Measurements from ENCODE around the gene TMEM86A. TPM values are rescaled to one million over a fixed set of nuclear protein-coding genes. Genes with fewer than 3 reads are reported as not detected.

TMEM86A gene
- total RNA-seq, 1 donor from 2014 or later: 6.1 TPM

- no peak for DNase-seq (ENCODE audit: low spot score)
Measured at GRCh38 chr11:18722293-18722637, 23.7 kb downstream of the TMEM86A start.

DNA sequence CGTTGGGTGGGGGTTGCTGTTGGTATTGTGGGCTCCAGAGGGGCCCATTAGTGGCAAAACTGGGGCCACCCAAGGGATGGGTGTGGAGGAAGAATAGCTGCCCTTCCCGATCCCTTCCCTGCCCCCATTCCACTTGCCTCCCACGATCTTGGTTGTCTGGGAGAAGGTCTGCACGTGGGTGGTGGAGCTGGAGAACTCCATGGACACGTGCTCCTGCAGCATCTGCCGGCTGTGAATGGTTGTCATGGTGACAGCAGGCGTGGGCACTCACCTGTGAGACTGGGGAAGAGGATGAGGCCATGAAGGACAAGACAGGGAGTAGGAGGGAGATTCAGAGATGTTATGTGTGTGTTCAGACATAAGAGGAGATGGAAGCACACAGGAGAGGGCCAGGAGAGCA, 25.4 kb downstream of the TMEM86A start:
- DNase-seq (ENCODE audit: low spot score): no peak

GRCh38 chr11:18726040-18726439, 27.5 kb downstream of the TMEM86A start, which contains the start of gene IGSF22:
Gene IGSF22 (minus strand): TSS chr11:18726188. CDS start chr11:18724236, 1,952 bp downstream.
- no peak for DNase-seq (ENCODE audit: low spot score)

DNA sequence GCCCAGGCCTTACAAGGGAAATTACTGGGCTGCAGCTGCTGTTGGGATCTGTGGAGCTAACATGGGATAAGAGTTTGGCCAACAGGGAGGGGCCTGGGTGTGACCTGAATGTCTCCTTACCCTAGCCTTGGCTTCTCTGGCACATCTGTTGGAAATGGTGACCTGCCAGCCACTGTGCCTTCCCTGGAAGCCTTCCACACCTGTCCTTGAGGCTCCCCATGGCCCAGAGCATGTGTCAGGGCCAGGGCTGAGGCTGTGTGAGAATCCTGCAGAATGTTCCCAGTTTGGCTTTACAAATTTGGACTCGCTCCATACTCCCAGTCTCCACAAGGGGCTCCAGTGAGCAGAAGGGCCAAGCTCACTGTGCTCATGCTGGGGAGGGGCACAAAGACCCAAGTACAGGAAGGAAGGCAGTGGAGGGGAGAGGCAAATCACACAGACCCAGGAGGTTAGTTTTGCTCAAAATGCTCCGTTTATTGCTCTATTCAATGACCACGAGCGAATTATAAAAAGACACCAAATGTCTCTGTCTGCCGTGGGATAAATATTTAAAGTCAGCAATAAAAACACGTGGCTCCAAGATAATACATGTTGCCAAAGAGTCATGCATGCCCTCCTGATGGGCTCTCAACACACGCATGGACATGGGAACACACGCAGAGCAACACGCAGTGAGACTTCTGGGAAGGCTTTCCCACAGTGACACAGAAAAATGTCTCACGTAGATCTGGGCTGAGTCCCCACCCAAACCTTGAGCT, 29.1 kb downstream of the TMEM86A start:
- DNase-seq (ENCODE audit: low spot score): no peak

DNA sequence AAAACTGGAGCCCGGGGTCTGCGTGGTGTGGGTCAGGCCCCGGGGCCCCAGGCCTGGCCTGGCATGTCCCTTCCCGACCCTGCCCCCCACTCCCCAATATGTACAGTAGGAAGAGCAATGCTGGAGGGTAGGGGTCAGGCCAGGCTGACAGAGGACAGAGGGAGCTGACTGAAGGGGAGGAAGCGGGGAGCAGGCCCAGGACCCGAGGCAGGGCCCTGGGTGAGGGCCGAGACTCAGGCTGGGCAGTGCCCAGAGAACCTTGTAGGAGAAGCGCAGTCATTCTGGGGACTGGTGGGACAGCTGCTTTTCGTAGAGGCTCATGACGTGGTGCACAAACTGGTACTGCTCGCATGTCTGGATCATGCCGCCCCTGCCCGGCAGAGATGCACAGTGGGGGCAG, 30.1 kb downstream of the TMEM86A start:
- DNase-seq (ENCODE audit: low spot score): no peak

DNA sequence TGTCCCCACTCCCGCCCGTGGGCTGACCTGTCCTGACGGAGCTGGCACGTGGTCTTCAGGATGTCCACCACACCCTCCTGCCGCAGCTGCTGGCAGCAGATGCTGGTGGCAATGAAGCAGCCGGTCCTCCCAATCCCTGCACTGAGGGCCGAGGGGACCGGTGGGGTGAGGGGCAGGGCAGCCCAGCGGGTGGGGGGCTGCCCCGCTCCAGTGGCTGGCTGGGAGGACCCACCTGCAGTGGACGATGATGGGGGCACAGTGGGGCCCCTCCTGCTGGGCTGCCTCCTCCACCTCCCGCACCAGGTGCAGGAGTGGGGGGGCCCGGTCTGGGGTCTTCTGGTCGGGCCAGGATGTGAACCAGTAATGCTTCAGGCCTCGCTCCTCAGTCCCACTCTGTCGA, 30.8 kb downstream of the TMEM86A start:
- DNase-seq (ENCODE audit: low spot score): no peak

DNA sequence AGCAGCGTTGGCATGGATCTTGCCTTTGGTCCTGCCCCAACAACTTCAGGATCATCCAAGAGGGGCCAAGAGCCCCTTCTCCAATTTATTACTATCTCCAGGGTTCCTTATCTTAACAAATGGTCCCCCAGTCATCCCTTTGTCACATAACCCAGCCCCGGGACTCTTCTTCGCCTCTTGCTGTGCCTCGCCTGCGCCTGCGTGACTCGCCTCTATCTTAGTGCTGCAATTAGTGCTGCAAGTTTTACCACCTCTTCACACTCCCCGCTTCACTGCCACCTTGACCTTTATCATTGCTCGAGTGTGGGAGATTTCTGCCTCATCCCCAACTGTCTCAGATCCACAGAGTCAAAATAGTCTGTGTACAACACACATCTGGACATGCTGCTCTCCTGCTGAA, 31.4 kb downstream of the TMEM86A start:
- DNase-seq (ENCODE audit: low spot score): no peak

DNA sequence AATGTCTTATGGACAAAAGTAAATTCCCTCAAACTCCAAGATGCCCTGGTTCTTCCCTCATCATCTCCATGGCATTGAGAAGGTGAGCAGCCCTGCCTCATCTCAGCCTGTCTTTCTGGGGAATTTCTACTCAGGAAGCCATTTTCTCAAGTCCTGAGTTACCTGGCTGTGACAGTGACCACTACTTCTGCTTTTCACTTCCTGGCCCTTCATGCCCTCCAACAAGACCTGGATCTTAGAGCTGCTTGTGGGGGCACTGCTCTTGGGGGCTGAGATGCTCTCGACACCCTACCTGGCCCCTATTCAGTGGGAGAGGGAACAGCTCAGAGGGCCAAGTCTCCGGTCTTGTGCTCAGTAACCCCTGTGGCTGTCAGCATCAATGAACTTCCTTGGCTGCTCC, 32.9 kb downstream of the TMEM86A start:
- no peak for DNase-seq (ENCODE audit: low spot score)

DNA sequence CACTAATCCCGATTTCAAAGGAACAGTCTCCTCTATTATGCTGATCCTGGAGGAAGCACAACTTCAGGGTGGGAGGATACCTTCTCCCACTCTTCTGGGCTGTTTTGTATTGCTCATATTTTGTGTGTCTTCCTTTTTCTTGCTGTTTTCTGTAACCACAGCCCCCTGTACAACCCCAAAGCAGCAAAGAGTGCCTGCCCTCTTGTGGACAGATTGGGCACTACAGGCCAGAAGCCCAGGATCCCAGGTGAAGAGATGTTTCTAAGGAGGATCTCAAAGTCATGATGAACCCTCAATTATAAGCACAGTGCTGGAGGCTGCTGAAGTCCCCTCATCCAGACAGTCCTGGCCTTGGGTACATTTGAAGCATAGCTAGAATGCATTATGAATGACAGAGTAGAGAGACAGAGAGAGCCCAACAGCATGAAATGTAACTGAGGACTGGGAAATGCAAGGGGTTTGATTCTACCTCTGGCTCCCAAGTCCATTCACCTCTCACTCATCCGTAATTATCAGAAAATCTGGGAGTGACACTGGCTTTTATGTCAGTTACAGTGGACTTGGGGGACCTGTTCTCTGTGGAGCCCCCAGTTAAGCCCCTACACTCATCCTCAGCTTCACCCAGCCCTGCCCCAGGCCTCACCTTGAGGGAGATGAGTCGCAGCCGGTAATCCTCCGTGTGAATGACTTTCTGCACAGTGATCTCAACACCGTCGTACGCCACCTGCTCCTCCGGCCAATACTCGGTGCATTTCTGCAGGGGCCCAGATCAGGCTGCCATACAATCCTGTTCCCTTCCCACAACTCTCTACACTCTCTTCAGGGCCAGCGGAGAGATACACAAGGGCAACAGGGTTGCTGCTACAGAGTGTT, 33.6 kb downstream of the TMEM86A start:
- DNase-seq (ENCODE audit: low spot score): no peak

GRCh38 chr11:18733202-18733601, 34.6 kb downstream of the TMEM86A start:
- DNase-seq (ENCODE audit: low spot score): no peak

DNA sequence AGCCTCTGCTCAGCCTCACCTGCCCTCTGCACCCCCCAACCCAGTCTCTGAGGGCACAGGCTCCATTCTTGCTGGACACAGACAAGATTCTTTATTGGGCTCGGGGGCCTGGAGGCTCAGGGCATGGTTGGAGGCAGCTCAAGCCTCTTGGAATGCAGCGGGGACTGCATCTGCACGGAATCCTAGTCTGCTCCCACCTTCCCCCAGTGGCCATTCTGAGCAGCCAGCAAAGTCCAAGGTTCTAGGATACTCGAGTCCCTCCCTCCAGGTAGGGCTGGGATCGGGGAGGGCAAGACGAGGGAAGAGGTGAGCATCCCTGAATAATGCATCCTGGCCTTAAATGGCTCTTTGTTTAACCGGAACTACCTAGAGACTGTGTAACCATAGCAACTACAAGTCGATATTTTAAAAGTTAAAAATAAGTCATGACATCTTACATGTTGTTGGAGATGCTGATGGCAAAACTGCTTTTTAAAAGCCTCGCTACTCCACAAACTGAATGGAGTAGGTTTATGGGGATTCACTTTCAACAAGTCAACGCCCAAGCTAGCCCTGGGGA, 38.1 kb downstream of the TMEM86A start:
- DNase-seq (ENCODE audit: low spot score): no peak

- DNase-seq (ENCODE audit: low spot score): no peak
Measured at GRCh38 chr11:18737642-18738041, 39.1 kb downstream of the TMEM86A start.

GRCh38 chr11:18739685-18740084, 41.1 kb downstream of the TMEM86A start:
- no peak for DNase-seq (ENCODE audit: low spot score)

DNA sequence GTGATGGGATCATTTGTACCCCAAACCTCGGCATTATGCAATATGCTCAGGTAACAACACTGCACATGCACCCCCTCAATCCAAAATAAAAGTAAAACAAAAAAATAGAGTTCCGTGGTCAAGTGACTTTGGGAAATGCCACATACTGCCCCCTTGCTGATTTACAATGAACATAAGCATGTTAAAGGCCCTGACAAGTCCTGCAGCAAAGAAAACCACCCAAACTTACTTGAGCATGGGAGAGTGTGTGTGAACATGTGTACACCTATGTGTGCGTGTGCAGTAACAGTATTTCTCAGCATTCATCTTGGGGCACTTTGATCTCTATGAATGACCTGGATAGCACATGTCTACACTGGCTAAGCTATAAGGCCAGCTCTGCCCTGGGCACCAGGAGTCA, 43.2 kb downstream of the TMEM86A start:
- DNase-seq (ENCODE audit: low spot score): no peak

GRCh38 chr11:18743365-18743764, 44.8 kb downstream of the TMEM86A start:
- no peak for DNase-seq (ENCODE audit: low spot score)

GRCh38 chr11:18743900-18744514, 45.4 kb downstream of the TMEM86A start:
- no peak for DNase-seq (ENCODE audit: low spot score)

- no peak for DNase-seq (ENCODE audit: low spot score)
Measured at GRCh38 chr11:18745251-18745650, 46.7 kb downstream of the TMEM86A start.

GRCh38 chr11:18748766-18749365, 50.3 kb downstream of the TMEM86A start:
- no peak for DNase-seq (ENCODE audit: low spot score)

DNA sequence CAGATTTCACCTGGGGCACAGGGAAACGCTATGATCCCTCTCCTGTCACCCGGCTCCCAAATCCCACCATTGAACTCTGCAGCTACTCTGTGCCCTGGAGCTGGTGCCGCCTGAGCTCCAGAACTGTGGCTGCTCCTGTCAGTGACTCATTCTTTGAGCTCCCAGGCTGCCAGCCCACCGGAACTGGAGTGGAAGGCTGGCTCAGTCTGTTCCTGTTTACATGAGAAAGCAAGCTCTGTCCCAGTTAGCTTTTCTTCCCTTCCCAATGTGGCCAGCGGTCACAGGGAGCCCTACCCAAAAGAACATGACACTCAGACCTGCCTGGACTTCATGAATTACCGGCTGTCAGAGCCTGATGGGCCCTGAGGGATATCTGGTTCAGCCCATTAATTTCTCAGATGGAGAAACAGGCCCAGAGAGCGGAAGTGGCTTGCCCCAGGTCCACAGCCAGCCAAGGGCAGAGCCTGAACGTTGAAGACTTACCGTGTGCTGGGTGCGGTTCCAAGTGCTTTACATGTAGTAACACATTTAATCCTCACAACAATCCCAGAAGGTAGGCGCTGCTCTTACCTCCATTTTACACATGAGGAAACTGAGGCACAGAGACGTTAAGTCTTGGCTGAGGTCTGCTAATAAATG, 51.2 kb downstream of the TMEM86A start:
- DNase-seq (ENCODE audit: low spot score): no peak

DNA sequence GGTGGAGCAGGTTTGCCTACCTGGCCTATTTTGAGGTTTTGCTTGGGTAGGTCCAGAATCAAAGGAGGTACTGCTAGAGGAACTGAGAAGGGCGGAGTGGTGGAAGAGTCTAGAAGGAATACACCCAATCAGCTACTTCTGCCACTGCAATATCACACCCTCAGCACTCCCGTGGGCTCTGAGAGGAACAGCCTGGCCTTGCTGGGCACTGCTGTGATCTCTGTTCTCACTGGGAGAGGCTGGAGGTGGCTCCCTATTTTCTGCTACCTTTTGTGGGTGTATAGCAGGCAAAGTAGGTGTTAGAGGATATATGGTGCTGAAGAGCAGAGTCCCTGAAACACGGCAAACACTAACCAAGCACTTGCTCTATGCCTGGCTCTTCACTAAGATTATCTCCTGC, 52.4 kb downstream of the TMEM86A start:
- DNase-seq (ENCODE audit: low spot score): no peak

GRCh38 chr11:18752502-18752901, 53.9 kb downstream of the TMEM86A start:
- DNase-seq (ENCODE audit: low spot score): no peak
